HepG2 (cell line): ENCODE measurements around the gene KCNJ14.

ENCODE experiments used
- CENPX ChIP-seq: sonication (generic); formaldehyde crosslinking; IDR thresholded peaks from 2 replicates; pipeline ENCODE4 v1.9.0; 2021; ENCODE audit warnings: mild to moderate bottlenecking, missing genetic modification reagents, moderate library complexity
- NFATC3 ChIP-seq: sonication (generic); formaldehyde crosslinking; IDR thresholded peaks from 2 replicates; pipeline ENCODE4 v1.5.1; 2020; ENCODE audit warnings: mild to moderate bottlenecking, missing genetic modification reagents
- PCBP1 ChIP-seq: fragments of 200-400 bp; formaldehyde crosslinking; IDR thresholded peaks from 2 replicates; pipeline ENCODE4 v1.6.1; 2017; ENCODE audit warnings: mild to moderate bottlenecking, low read depth, low read length, borderline replicate concordance
- ZBTB49 ChIP-seq: sonication (generic); formaldehyde crosslinking; IDR thresholded peaks from 2 replicates; pipeline ENCODE4 v1.4.0; 2020; ENCODE audit warnings: missing genetic modification reagents, borderline replicate concordance
- ZNF414 ChIP-seq: sonication (generic); formaldehyde crosslinking; IDR thresholded peaks from 2 replicates; pipeline ENCODE4 v1.5.0; 2020; ENCODE audit warnings: missing genetic modification reagents
- ZNF768 ChIP-seq: sonication (generic); formaldehyde crosslinking; IDR thresholded peaks from 2 replicates; pipeline ENCODE4 v1.4.0; 2020; ENCODE audit warnings: missing genetic modification reagents

GRCh38 chr19:48428670-48429069 is 26.7 kb upstream of the KCNJ14 start:
- TF ChIP-seq ZNF414 (CRISPR knock-in tag), result no peak
- no peak for TF ChIP-seq NFATC3 (CRISPR knock-in tag)
- TF ChIP-seq ZNF768 (CRISPR knock-in tag), result no peak
- no peak for TF ChIP-seq PCBP1
- TF ChIP-seq ZBTB49 (CRISPR knock-in tag), result no peak
- TF ChIP-seq CENPX (CRISPR knock-in tag), result no peak
